ENCODE results near the gene RIPK1. TPM values are rescaled to one million over a fixed set of nuclear protein-coding genes. Genes with fewer than 3 reads are reported as not detected.
A peak's percentile ranks its signal among the peaks of the same experiment; 100 is the strongest.

The RIPK1 gene
- total and polyA plus RNA-seq, 10 of the 15 experiments (the other 5 are each of a cell fraction or from before 2014, with no cell fraction given) = 1.6 to 11.2 (median 6.3) TPM

DNA sequence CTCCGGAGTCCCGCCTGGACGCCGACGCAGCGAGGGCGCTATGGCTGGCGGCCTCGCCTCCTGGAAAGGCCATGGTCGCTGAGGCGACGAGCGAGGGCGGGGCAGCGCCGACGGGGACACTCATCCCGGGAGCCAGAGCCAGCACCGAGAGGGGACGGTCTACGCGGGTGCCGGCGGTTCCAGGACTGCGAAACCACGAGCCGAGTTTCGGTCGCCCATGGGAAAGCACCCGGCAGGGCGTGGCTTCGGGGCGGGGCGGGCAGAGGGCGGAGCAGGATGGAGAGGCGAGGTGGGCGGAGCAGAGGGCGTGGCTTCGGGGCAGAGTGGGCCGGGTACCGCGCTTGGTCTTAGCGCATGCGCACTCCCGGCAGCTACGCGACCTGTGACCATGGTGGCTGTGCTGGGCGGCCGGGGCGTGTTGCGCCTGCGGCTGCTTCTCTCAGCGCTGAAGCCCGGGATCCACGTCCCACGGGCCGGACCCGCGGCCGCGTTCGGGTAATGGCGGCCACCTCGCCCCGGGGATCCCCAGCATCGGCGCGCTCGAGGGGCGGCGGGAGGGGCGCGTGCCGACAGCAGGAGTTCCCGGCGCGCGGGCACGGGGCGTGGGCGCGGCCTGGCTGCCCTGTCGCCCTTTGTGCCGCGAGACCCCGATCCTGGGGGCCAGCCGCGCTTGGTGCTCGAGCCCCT lies 50.2 kb downstream of the RIPK1 start, which contains the start of gene BPHL (continued):
- TF ChIP-seq, protein P1, sequence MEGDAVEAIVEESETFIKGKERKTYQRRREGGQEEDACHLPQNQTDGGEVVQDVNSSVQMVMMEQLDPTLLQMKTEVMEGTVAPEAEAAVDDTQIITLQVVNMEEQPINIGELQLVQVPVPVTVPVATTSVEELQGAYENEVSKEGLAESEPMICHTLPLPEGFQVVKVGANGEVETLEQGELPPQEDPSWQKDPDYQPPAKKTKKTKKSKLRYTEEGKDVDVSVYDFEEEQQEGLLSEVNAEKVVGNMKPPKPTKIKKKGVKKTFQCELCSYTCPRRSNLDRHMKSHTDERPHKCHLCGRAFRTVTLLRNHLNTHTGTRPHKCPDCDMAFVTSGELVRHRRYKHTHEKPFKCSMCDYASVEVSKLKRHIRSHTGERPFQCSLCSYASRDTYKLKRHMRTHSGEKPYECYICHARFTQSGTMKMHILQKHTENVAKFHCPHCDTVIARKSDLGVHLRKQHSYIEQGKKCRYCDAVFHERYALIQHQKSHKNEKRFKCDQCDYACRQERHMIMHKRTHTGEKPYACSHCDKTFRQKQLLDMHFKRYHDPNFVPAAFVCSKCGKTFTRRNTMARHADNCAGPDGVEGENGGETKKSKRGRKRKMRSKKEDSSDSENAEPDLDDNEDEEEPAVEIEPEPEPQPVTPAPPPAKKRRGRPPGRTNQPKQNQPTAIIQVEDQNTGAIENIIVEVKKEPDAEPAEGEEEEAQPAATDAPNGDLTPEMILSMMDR (IDR thresholded peaks at IDR 0.05 in 2 of 3, conservative IDR thresholded peaks at IDR 0.05 in 1 of 3; ENCODE audit: control insufficient read depth in 2 of 3, extremely low read depth in 1 of 3, insufficient read depth in 1 of 3, low read depth in 3 of 3, low read length in 3 of 3) = no peak
- TF ChIP-seq FOS (IDR thresholded peaks at IDR 0.05; ENCODE audit: borderline replicate concordance, extremely low read depth, insufficient read length) (no peak), TAF1 (IDR thresholded peaks at IDR 0.05; ENCODE audit: borderline replicate concordance, low read depth, low read length) (no peak), RAD21 (IDR thresholded peaks at IDR 0.05; ENCODE audit: insufficient read depth, low read depth, low read length) (no peak), STAT3 (IDR thresholded peaks at IDR 0.05; ENCODE audit: low read depth, low read length) (no peak), NR2C2 (IDR thresholded peaks at IDR 0.05; ENCODE audit: borderline replicate concordance, control insufficient read depth, insufficient read length, low read depth) (no peak), LARP7 (IDR thresholded peaks at IDR 0.05) (peak; percentile 97), IRF4 (IDR thresholded peaks at IDR 0.05; ENCODE audit: low read depth, low read length) (0 out of 2 replicates have a peak, but pooled peaks have one; percentile 52), KLF5 (IDR thresholded peaks at IDR 0.05; ENCODE audit: partially characterized antibody) (no peak), ZNF384 (IDR thresholded peaks at IDR 0.05; ENCODE audit: borderline replicate concordance, low read depth, low read length) (no peak)
- TF ChIP-seq, protein P2, sequence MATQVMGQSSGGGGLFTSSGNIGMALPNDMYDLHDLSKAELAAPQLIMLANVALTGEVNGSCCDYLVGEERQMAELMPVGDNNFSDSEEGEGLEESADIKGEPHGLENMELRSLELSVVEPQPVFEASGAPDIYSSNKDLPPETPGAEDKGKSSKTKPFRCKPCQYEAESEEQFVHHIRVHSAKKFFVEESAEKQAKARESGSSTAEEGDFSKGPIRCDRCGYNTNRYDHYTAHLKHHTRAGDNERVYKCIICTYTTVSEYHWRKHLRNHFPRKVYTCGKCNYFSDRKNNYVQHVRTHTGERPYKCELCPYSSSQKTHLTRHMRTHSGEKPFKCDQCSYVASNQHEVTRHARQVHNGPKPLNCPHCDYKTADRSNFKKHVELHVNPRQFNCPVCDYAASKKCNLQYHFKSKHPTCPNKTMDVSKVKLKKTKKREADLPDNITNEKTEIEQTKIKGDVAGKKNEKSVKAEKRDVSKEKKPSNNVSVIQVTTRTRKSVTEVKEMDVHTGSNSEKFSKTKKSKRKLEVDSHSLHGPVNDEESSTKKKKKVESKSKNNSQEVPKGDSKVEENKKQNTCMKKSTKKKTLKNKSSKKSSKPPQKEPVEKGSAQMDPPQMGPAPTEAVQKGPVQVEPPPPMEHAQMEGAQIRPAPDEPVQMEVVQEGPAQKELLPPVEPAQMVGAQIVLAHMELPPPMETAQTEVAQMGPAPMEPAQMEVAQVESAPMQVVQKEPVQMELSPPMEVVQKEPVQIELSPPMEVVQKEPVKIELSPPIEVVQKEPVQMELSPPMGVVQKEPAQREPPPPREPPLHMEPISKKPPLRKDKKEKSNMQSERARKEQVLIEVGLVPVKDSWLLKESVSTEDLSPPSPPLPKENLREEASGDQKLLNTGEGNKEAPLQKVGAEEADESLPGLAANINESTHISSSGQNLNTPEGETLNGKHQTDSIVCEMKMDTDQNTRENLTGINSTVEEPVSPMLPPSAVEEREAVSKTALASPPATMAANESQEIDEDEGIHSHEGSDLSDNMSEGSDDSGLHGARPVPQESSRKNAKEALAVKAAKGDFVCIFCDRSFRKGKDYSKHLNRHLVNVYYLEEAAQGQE (IDR thresholded peaks at IDR 0.05; ENCODE audit: low read depth, low read length) = no peak
- TF ChIP-seq, protein P3, sequence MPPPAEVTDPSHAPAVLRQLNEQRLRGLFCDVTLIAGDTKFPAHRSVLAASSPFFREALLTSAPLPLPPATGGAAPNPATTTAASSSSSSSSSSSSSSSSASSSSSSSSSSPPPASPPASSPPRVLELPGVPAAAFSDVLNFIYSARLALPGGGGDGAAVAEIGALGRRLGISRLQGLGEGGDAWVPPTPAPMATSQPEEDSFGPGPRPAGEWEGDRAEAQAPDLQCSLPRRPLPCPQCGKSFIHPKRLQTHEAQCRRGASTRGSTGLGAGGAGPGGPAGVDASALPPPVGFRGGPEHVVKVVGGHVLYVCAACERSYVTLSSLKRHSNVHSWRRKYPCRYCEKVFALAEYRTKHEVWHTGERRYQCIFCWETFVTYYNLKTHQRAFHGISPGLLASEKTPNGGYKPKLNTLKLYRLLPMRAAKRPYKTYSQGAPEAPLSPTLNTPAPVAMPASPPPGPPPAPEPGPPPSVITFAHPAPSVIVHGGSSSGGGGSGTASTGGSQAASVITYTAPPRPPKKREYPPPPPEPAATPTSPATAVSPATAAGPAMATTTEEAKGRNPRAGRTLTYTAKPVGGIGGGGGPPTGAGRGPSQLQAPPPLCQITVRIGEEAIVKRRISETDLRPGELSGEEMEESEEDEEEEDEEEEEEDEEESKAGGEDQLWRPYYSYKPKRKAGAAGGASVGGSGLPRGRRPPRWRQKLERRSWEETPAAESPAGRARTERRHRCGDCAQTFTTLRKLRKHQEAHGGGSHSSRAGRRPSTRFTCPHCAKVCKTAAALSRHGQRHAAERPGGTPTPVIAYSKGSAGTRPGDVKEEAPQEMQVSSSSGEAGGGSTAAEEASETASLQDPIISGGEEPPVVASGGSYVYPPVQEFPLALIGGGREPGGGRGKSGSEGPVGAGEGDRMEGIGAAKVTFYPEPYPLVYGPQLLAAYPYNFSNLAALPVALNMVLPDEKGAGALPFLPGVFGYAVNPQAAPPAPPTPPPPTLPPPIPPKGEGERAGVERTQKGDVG (CRISPR knock-in tag; IDR thresholded peaks at IDR 0.05) = no peak
- TF ChIP-seq, protein P4, sequence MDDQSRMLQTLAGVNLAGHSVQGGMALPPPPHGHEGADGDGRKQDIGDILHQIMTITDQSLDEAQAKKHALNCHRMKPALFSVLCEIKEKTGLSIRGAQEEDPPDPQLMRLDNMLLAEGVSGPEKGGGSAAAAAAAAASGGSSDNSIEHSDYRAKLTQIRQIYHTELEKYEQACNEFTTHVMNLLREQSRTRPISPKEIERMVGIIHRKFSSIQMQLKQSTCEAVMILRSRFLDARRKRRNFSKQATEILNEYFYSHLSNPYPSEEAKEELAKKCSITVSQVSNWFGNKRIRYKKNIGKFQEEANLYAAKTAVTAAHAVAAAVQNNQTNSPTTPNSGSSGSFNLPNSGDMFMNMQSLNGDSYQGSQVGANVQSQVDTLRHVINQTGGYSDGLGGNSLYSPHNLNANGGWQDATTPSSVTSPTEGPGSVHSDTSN (IDR thresholded peaks at IDR 0.05; ENCODE audit: insufficient replicate concordance, low read depth, low read length) = no peak
- TF ChIP-seq, protein P5, sequence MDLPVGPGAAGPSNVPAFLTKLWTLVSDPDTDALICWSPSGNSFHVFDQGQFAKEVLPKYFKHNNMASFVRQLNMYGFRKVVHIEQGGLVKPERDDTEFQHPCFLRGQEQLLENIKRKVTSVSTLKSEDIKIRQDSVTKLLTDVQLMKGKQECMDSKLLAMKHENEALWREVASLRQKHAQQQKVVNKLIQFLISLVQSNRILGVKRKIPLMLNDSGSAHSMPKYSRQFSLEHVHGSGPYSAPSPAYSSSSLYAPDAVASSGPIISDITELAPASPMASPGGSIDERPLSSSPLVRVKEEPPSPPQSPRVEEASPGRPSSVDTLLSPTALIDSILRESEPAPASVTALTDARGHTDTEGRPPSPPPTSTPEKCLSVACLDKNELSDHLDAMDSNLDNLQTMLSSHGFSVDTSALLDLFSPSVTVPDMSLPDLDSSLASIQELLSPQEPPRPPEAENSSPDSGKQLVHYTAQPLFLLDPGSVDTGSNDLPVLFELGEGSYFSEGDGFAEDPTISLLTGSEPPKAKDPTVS (IDR thresholded peaks at IDR 0.05; ENCODE audit: low read depth, low read length) = no peak

Measured in GM12878 (cell line).